ENCODE measurements around the gene NABP2.

- TF ChIP-seq CTCF (IDR thresholded peaks at IDR 0.05): peak; percentile 60 to 79 (median 68)
- TF ChIP-seq POLR2A (IDR thresholded peaks at IDR 0.05): no peak
These were observed 34.1 kb downstream of the NABP2 start, which contains the start of gene ANKRD52 for GRCh38 chr12:56258068-56258819.

All from testis (tissue), 2 donors.